Neutrophil (primary cell): Measurements from ENCODE around the gene KIF21A.

Experiments
- H3K27ac ChIP-seq: fragments of 200-600 bp; sonication (generic); 2 replicates; pipeline ENCODE4 v1.5.1; 2016; ENCODE audit warnings: mild to moderate bottlenecking, moderate library complexity
- H3K27me3 ChIP-seq: fragments of 200-600 bp; sonication (generic); 2 replicates; pipeline ENCODE4 v1.6.0; 2016; ENCODE audit warnings: mild to moderate bottlenecking
- H3K36me3 ChIP-seq: fragments of 200-600 bp; sonication (generic); 2 replicates; pipeline ENCODE4 v1.5.1; 2017
- H3K4me1 ChIP-seq, 2 experiments: fragments of 200-600 bp in 1 of 2; sonication (generic) in 1 of 2; 1 replicate in 1 of 2; 2 replicates in 1 of 2; pipeline versions ENCODE4 v1.5.1 to v1.6.1; 2013 to 2016; ENCODE audit warnings: low read depth in 1 of 2, low read length in 1 of 2, mild to moderate bottlenecking in 1 of 2, moderate library complexity in 1 of 2; ENCODE audit not compliant: control insufficient read depth in 1 of 2, insufficient read depth in 1 of 2
- H3K4me3 ChIP-seq, 2 experiments: fragments of 200-600 bp in 1 of 2; sonication (generic) in 1 of 2; 1 replicate in 1 of 2; 2 replicates in 1 of 2; pipeline ENCODE4 v1.5.1; 2013 to 2016; ENCODE audit warnings: low read depth in 1 of 2, low read length in 1 of 2, mild to moderate bottlenecking in 1 of 2, moderate library complexity in 1 of 2
- H3K9me3 ChIP-seq: fragments of 200-600 bp; sonication (generic); 2 replicates; pipeline ENCODE4 v1.5.1; 2016
- TF ChIP-seq, protein P1 (sequence below): fragments of 200-600 bp; sonication (generic); IDR thresholded peaks from 2 replicates; pipeline ENCODE4 v1.5.1; 2016; ENCODE audit warnings: antibody characterized with exemption

The KIF21A gene

GRCh38 chr12:39278426-39278825 lies 164.5 kb downstream of the KIF21A start:
- H3K4me3 ChIP-seq, result no peak overlapping the region
- TF ChIP-seq, protein P1, sequence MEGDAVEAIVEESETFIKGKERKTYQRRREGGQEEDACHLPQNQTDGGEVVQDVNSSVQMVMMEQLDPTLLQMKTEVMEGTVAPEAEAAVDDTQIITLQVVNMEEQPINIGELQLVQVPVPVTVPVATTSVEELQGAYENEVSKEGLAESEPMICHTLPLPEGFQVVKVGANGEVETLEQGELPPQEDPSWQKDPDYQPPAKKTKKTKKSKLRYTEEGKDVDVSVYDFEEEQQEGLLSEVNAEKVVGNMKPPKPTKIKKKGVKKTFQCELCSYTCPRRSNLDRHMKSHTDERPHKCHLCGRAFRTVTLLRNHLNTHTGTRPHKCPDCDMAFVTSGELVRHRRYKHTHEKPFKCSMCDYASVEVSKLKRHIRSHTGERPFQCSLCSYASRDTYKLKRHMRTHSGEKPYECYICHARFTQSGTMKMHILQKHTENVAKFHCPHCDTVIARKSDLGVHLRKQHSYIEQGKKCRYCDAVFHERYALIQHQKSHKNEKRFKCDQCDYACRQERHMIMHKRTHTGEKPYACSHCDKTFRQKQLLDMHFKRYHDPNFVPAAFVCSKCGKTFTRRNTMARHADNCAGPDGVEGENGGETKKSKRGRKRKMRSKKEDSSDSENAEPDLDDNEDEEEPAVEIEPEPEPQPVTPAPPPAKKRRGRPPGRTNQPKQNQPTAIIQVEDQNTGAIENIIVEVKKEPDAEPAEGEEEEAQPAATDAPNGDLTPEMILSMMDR, result no peak
- H3K4me1 ChIP-seq, result no peaks in the 10 kb centered on the region
- no peaks in the 10 kb centered on the region for H3K27me3 ChIP-seq
- no peaks in the 10 kb centered on the region for H3K36me3 ChIP-seq
- H3K9me3 ChIP-seq, result no peaks in the 10 kb centered on the region
- no peak overlapping the region for H3K27ac ChIP-seq

GRCh38 chr12:39277416-39277815 lies 165.5 kb downstream of the KIF21A start:
- no peak overlapping the region for H3K4me3 ChIP-seq
- no peaks in the 10 kb centered on the region for H3K27me3 ChIP-seq
- TF ChIP-seq, protein P1, result no peak
- no peaks in the 10 kb centered on the region for H3K36me3 ChIP-seq
- no peak overlapping the region for H3K27ac ChIP-seq
- no peaks in the 10 kb centered on the region for H3K9me3 ChIP-seq
- H3K4me1 ChIP-seq, result no peaks in the 10 kb centered on the region

- TF ChIP-seq, protein P1, result no peak
- Histone ChIP-seq H3K27ac (no peak overlapping the region), H3K4me1 (no peaks in the 10 kb centered on the region), H3K27me3 (no peaks in the 10 kb centered on the region), H3K36me3 (no peaks in the 10 kb centered on the region), H3K4me3 (no peak overlapping the region), H3K9me3 (no peaks in the 10 kb centered on the region)
These were observed 167.1 kb downstream of the KIF21A start for GRCh38 chr12:39275846-39276245.

DNA sequence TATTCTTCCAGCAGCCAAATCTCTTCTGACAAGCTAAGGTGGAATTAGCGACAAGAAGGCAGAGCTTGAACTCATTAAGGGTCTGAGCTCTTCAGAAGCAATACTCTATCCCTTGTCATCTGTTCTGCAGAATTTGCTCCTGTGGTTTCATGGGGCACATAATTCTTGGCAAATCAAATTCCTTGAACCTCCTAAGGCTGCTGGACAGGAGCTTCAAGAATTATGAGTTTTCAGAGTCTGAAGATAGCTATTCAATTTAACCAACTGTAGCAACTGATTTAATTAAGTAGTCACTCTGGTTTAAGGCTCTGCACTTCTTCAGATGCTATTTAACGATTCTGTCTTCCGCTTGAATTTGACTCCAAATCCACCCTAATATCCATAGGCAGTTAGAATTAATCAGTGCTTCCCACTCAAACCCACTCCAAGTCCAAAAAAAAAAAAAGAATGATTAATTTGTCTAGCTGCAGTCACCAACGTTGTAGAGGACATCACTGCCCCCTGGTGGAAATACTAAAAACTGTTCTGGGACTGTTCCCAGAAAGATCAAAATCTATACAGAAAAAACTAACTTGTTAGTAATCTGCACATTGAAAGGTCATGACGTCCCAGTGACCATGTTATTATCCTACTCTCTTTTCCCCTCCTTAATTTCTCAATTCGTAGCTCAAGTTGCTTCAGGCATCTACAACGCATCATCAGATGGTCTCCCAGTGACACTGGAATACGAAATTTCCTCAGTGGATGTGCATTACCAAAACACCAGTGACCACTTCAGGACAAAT lies 169.9 kb downstream of the KIF21A start:
- TF ChIP-seq, protein P1, result no peak
- H3K27ac ChIP-seq, result no peak overlapping the region
- H3K9me3 ChIP-seq, result no peaks in the 10 kb centered on the region
- H3K4me3 ChIP-seq, result no peak overlapping the region
- no peaks in the 10 kb centered on the region for H3K4me1 ChIP-seq
- H3K27me3 ChIP-seq, result no peaks in the 10 kb centered on the region
- no peaks in the 10 kb centered on the region for H3K36me3 ChIP-seq

DNA sequence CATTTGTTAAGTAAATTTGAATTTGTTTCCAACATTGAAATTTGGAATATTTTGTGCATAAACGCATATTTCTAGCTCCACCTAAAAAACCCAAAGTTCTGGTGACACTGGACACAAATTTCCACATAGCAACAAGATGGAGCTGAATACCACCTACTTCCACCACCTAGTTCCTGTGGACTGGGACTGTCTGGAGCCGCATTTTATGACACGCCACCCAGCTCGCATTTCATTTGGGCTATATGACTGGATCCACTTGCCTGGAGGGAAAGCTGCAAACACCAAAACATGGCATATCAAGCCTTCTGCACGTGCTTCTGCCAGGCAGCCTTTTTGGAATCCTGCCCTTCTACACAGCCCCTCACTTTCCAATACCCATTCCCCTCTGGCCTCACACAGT lies 173.4 kb downstream of the KIF21A start:
- H3K27me3 ChIP-seq, result no peaks in the 10 kb centered on the region
- H3K4me3 ChIP-seq, result no peak overlapping the region
- H3K9me3 ChIP-seq, result no peaks in the 10 kb centered on the region
- no peak overlapping the region for H3K27ac ChIP-seq
- TF ChIP-seq, protein P1, result no peak
- no peaks in the 10 kb centered on the region for H3K36me3 ChIP-seq
- no peaks in the 10 kb centered on the region for H3K4me1 ChIP-seq
